Tibial artery (tissue), 4 donors: ENCODE data around the gene ARX.

Source experiments
- DNase-seq, 2 donors: peaks; one replicate each; pipeline ENCODE4 v3.0.0-alpha.2; 2019
- H3K27ac ChIP-seq, 2 donors: fragments of 200-600 bp; sonication (generic) in 1 of 2; 1 replicate in 1 of 2; 2 replicates in 1 of 2; pipeline ENCODE4 v1.5.1; 2018 to 2019; ENCODE audit warnings: mild to moderate bottlenecking in 1 of 2
- H3K27me3 ChIP-seq, 2 donors: fragments of 200-600 bp; sonication (generic) in 1 of 2; one replicate each; pipeline versions ENCODE4 v1.5.1 to v1.6.0; 2016 to 2019
- H3K36me3 ChIP-seq, 3 donors: fragments of 200-600 bp; sonication (generic) in 2 of 3; one replicate each; pipeline ENCODE4 v1.5.1; 2016 to 2019; ENCODE audit warnings: mild to moderate bottlenecking in 2 of 3
- H3K4me1 ChIP-seq, 4 donors: fragments of 200-600 bp; sonication (generic) in 2 of 4; 1 replicate in 3 of 4; 2 replicates in 1 of 4; pipeline ENCODE4 v1.5.1; 2016 to 2019
- H3K4me3 ChIP-seq, 2 donors: fragments of 200-600 bp; sonication (generic) in 1 of 2; 1 replicate in 1 of 2; 2 replicates in 1 of 2; pipeline ENCODE4 v1.5.1; 2018 to 2019; ENCODE audit warnings: mild to moderate bottlenecking in 2 of 2
- H3K9me3 ChIP-seq, 3 donors: fragments of 200-600 bp; sonication (generic) in 1 of 3; one replicate each; pipeline ENCODE4 v1.5.1; 2016 to 2019
- CTCF ChIP-seq, 2 experiments: fragments of 200-600 bp in 1 of 2; fragments of 450-650 bp in 1 of 2; IDR thresholded peaks; one replicate each; pipeline ENCODE4 v1.5.1; 2017 to 2019; ENCODE audit warnings: antibody characterized with exemption in 2 of 2, mild to moderate bottlenecking in 1 of 2, moderate library complexity in 1 of 2
- intact Hi-C: fragments of 100-400 bp; cut with DNase I; formaldehyde crosslinking; loops from one replicate; pipeline ENCODE4 v1.15.0; 2023; ENCODE audit warnings: low total_unique reads

ARX gene

GRCh38 chrX:24990535-24990934 is 25.2 kb downstream of the ARX start:
- Histone ChIP-seq H3K27me3 (no peaks in the 10 kb centered on the region), H3K36me3 (no peaks in the 10 kb centered on the region), H3K4me3 (no peak overlapping the region), H3K27ac (no peak overlapping the region), H3K4me1 (no peaks in the 10 kb centered on the region), H3K9me3 (no peaks in the 10 kb centered on the region)
- no peak for DNase-seq
- TF ChIP-seq CTCF (IDR thresholded peaks at IDR 0.05): no peak
- intact Hi-C loops: no loop called here

- Histone ChIP-seq H3K4me3 (no peak overlapping the region), H3K9me3 (no peaks in the 10 kb centered on the region), H3K4me1 (no peaks in the 10 kb centered on the region), H3K36me3 (no peaks in the 10 kb centered on the region), H3K27ac (no peak overlapping the region), H3K27me3 (no peaks in the 10 kb centered on the region)
- intact Hi-C loops: no loop called here
- no peak for TF ChIP-seq CTCF (IDR thresholded peaks at IDR 0.05)
- no peak for DNase-seq
Measured at GRCh38 chrX:24988314-24988713, 27.5 kb downstream of the ARX start.

GRCh38 chrX:24987731-24988130 is 28.0 kb downstream of the ARX start:
- H3K4me1 ChIP-seq: no peaks in the 10 kb centered on the region
- no peak overlapping the region for H3K4me3 ChIP-seq
- no peaks in the 10 kb centered on the region for H3K27me3 ChIP-seq
- no peaks in the 10 kb centered on the region for H3K36me3 ChIP-seq
- TF ChIP-seq CTCF (IDR thresholded peaks at IDR 0.05): no peak
- no peak for DNase-seq
- no peak overlapping the region for H3K27ac ChIP-seq
- intact Hi-C loops: no loop called here
- H3K9me3 ChIP-seq: no peaks in the 10 kb centered on the region

- no peaks in the 10 kb centered on the region for H3K4me1 ChIP-seq
- H3K36me3 ChIP-seq: no peaks in the 10 kb centered on the region
- H3K4me3 ChIP-seq: no peak overlapping the region
- H3K9me3 ChIP-seq: no peaks in the 10 kb centered on the region
- H3K27ac ChIP-seq: no peak overlapping the region
- intact Hi-C loops: no loop called here
- H3K27me3 ChIP-seq: no peaks in the 10 kb centered on the region
- no peak for TF ChIP-seq CTCF (IDR thresholded peaks at IDR 0.05)
- DNase-seq: no peak
Measured at GRCh38 chrX:24985120-24985519, 30.6 kb downstream of the ARX start.

GRCh38 chrX:24983931-24984330 is 31.8 kb downstream of the ARX start:
- Histone ChIP-seq H3K4me3 (no peak overlapping the region), H3K27ac (no peak overlapping the region), H3K27me3 (no peaks in the 10 kb centered on the region), H3K9me3 (no peaks in the 10 kb centered on the region), H3K4me1 (no peaks in the 10 kb centered on the region), H3K36me3 (no peaks in the 10 kb centered on the region)
- no peak for DNase-seq
- TF ChIP-seq CTCF (IDR thresholded peaks at IDR 0.05): no peak
- intact Hi-C loops: no loop called here

GRCh38 chrX:24982306-24982965 is 33.3 kb downstream of the ARX start:
- intact Hi-C loops: no loop called here

More at GRCh38 chrX:24982306-24982965, 33.3 kb downstream of the ARX start:
- H3K9me3 ChIP-seq: no peaks in the 10 kb centered on the region
- TF ChIP-seq CTCF (IDR thresholded peaks at IDR 0.05): no peak
- H3K36me3 ChIP-seq: no peaks in the 10 kb centered on the region
- no peak overlapping the region for H3K4me3 ChIP-seq
- H3K27ac ChIP-seq: no peak overlapping the region
- DNase-seq: no peak
- no peaks in the 10 kb centered on the region for H3K4me1 ChIP-seq
- no peaks in the 10 kb centered on the region for H3K27me3 ChIP-seq
